Smooth muscle cell of the coronary artery (primary cell): Measurements from ENCODE around the gene ARHGEF1. TPM values are rescaled to one million over a fixed set of nuclear protein-coding genes. Genes with fewer than 3 reads are reported as not detected.

Source experiments
- total RNA-seq: library from RNA; depleted of rRNA; stranded (reverse); fragments of >200 nt; gene quantifications from 2 replicates; pipeline ENCODE4 v1.2.3, GENCODE V29; 2014; ENCODE audit warnings: low replicate concordance

ARHGEF1 gene
- 19.0 and 33.1 TPM in 2 replicates for total RNA-seq

GRCh38 chr19:41882568-41883462, at the start of gene ARHGEF1:
Gene ARHGEF1 (plus strand): TSS chr19:41883184. CDS start chr19:41888083, 4,899 bp downstream.

GRCh38 chr19:41844601-41845000, 38.4 kb upstream of the ARHGEF1 start, which contains the start of gene LYPD4:
Gene LYPD4 (minus strand): TSS chr19:41844683. CDS start chr19:41839285, 5,398 bp downstream.

GRCh38 chr19:41845001-41845050, 38.2 kb upstream of the ARHGEF1 start, which contains the start of gene DMRTC2:
Gene DMRTC2 (plus strand): TSS chr19:41845042. CDS start chr19:41847429, 2,387 bp downstream.

GRCh38 chr19:41859618-41860418, 23.2 kb upstream of the ARHGEF1 start, which contains the start of gene RPS19:
Gene RPS19 (plus strand): TSS chr19:41860255. CDS start chr19:41860775, 520 bp downstream.

GRCh38 chr19:41876847-41877832, 5.8 kb upstream of the ARHGEF1 start, which contains the start of gene CD79A:
Gene CD79A (plus strand): TSS chr19:41877279. CDS start chr19:41877305, 26 bp downstream.

GRCh38 chr19:41928221-41928683, 45.3 kb downstream of the ARHGEF1 start, which contains the start of gene ERFL:
Gene ERFL (minus strand): TSS chr19:41928449. CDS start chr19:41912919, 15,530 bp downstream.

Other genes starting within 250 kb of the ARHGEF1 start
- gene CEACAM7, start 194.9 kb upstream of the ARHGEF1 start, total RNA-seq, result not detected in 2 replicates
- gene CEACAM5, start 174.6 kb upstream of the ARHGEF1 start, total RNA-seq, result not detected in 2 replicates
- not detected in 2 replicates for gene CEACAM6, start 127.7 kb upstream of the ARHGEF1 start, total RNA-seq
- gene CEACAM3, start 86.6 kb upstream of the ARHGEF1 start, total RNA-seq, result not detected in 2 replicates
- not detected in 2 replicates for gene LYPD4, start 38.5 kb upstream of the ARHGEF1 start, total RNA-seq
- not detected in 2 replicates for gene DMRTC2, start 38.1 kb upstream of the ARHGEF1 start, total RNA-seq
- gene RPS19, start 22.9 kb upstream of the ARHGEF1 start, total RNA-seq, result 1,770 and 2,154 TPM in 2 replicates
- not detected in 2 replicates for gene CD79A, start 5.9 kb upstream of the ARHGEF1 start, total RNA-seq
- gene ERFL, start 45.3 kb downstream of the ARHGEF1 start, total RNA-seq, result under 0.01 TPM in 1 of 2 replicates, not detected in the other
- gene RABAC1, start 76.1 kb downstream of the ARHGEF1 start, total RNA-seq, result 317 and 368 TPM in 2 replicates
- gene ATP1A3, start 111.0 kb downstream of the ARHGEF1 start, total RNA-seq, result not detected in 2 replicates
- 0.23 TPM in 1 of 2 replicates, not detected in the other for gene GRIK5, start 187.0 kb downstream of the ARHGEF1 start, total RNA-seq
- gene ZNF574, start 193.0 kb downstream of the ARHGEF1 start, total RNA-seq, result 6.6 and 8.2 TPM in 2 replicates
- gene POU2F2, start 249.3 kb downstream of the ARHGEF1 start, total RNA-seq, result 0.08 and 0.12 TPM in 2 replicates